Glutamatergic neuron (in vitro differentiated cells): ENCODE measurements around the gene ABCC9. TPM values are rescaled to one million over a fixed set of nuclear protein-coding genes. Genes with fewer than 3 reads are reported as not detected.
"Not testable (repeated sequence)": the region's sequence is repeated elsewhere in the genome, so short reads cannot be mapped to it uniquely, and the experiment has no call there.

Experiments
- DNase-seq: peaks from one replicate; pipeline ENCODE4 v3.0.0; 2022
- H3K27ac Mint-ChIP-seq: one replicate; pipeline ENCODE4 v1.8.0; 2020; ENCODE audit warnings: mild to moderate bottlenecking, mixed read lengths, inconsistent platforms; ENCODE audit not compliant: unreplicated experiment
- H3K27me3 Mint-ChIP-seq: one replicate; pipeline ENCODE4 v1.8.0; 2020; ENCODE audit warnings: mild to moderate bottlenecking, moderate library complexity, mixed read lengths, inconsistent platforms; ENCODE audit not compliant: unreplicated experiment
- H3K36me3 Mint-ChIP-seq: one replicate; pipeline ENCODE4 v1.8.0; 2020; ENCODE audit warnings: mild to moderate bottlenecking, mixed read lengths, inconsistent platforms; ENCODE audit not compliant: unreplicated experiment
- H3K4me1 Mint-ChIP-seq: one replicate; pipeline ENCODE4 v1.8.0; 2020; ENCODE audit warnings: mild to moderate bottlenecking, low read depth, mixed read lengths, inconsistent platforms; ENCODE audit not compliant: unreplicated experiment
- H3K4me3 Mint-ChIP-seq: one replicate; pipeline ENCODE4 v1.8.0; 2020; ENCODE audit warnings: mild to moderate bottlenecking, mixed read lengths, inconsistent platforms; ENCODE audit not compliant: unreplicated experiment
- H3K9me3 Mint-ChIP-seq: one replicate; pipeline ENCODE4 v1.8.0; 2020; ENCODE audit warnings: mild to moderate bottlenecking, moderate library complexity, mixed read lengths, inconsistent platforms; ENCODE audit not compliant: unreplicated experiment
- CTCF ChIP-seq: fragments of 200-600 bp; sonication (generic); IDR thresholded peaks from one replicate; pipeline ENCODE4 v1.5.0; 2021; ENCODE audit not compliant: partially characterized antibody, unreplicated experiment
- total RNA-seq: library from RNA; stranded (reverse); fragmentation: NEBNext Ultra II Directional; extraction: Animal tissue kit (Norgen Biotek cat#: 25700); gene quantifications from one replicate; pipeline ENCODE4 v1.2.1, GENCODE V29; 2021; ENCODE audit not compliant: unreplicated experiment

The ABCC9 gene
- total RNA-seq, 1 donor from 2014 or later: 17.7 TPM

- Mint-ChIP-seq H3K27ac (no peak overlapping the region), H3K4me1 (peaks cover 2% of the 10 kb centered on the region), H3K9me3 (no peaks in the 10 kb centered on the region), H3K4me3 (no peak overlapping the region), H3K36me3 (no peaks in the 10 kb centered on the region), H3K27me3 (no peaks in the 10 kb centered on the region)
- no peak for DNase-seq
- TF ChIP-seq CTCF: no peak
These were observed 29.4 kb downstream of the ABCC9 start for GRCh38 chr12:21911832-21912231.

DNA sequence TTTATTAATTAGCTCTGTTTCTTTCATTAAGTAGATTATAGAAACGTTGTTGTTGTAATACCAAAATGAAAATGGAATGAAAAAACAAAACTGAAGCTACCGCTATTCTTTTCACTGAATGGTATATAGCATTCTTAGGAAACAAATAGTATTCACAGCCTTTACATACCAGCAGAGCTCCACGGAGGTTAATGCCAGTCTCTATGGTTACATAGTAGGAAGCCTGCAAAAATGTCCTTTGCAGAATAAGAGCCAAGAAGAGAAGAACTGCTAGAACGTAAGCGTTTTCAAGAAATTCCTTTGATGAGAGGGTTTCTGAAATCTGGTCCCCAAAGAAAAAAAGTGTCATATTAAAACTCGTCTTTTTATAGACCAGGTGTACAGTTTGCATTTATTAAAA, 30.6 kb downstream of the ABCC9 start:
- H3K9me3 Mint-ChIP-seq: no peaks in the 10 kb centered on the region
- H3K4me1 Mint-ChIP-seq: peaks cover 2% of the 10 kb centered on the region
- no peaks in the 10 kb centered on the region for H3K27me3 Mint-ChIP-seq
- no peak for TF ChIP-seq CTCF
- no peak for DNase-seq
- no peaks in the 10 kb centered on the region for H3K36me3 Mint-ChIP-seq
- no peak overlapping the region for H3K27ac Mint-ChIP-seq
- H3K4me3 Mint-ChIP-seq: no peak overlapping the region

- Mint-ChIP-seq H3K27me3 (no peaks in the 10 kb centered on the region), H3K9me3 (no peaks in the 10 kb centered on the region), H3K4me1 (peaks cover 2% of the 10 kb centered on the region), H3K36me3 (no peaks in the 10 kb centered on the region), H3K4me3 (no peak overlapping the region), H3K27ac (no peak overlapping the region)
- no peak for DNase-seq
- no peak for TF ChIP-seq CTCF
These were observed 33.0 kb downstream of the ABCC9 start for GRCh38 chr12:21907948-21908837.

GRCh38 chr12:21906919-21907493, 34.2 kb downstream of the ABCC9 start:
- no peaks in the 10 kb centered on the region for H3K9me3 Mint-ChIP-seq
- no peak overlapping the region for H3K4me3 Mint-ChIP-seq
- H3K27me3 Mint-ChIP-seq: no peaks in the 10 kb centered on the region
- no peaks in the 10 kb centered on the region for H3K36me3 Mint-ChIP-seq
- no peak overlapping the region for H3K27ac Mint-ChIP-seq
- no peak for DNase-seq
- no peak for TF ChIP-seq CTCF
- peaks cover 2% of the 10 kb centered on the region for H3K4me1 Mint-ChIP-seq

GRCh38 chr12:21899532-21899931, 41.7 kb downstream of the ABCC9 start:
- not testable (repeated sequence) for DNase-seq, H3K36me3 Mint-ChIP-seq, H3K4me3 Mint-ChIP-seq, H3K9me3 Mint-ChIP-seq, H3K27ac Mint-ChIP-seq, H3K4me1 Mint-ChIP-seq, H3K27me3 Mint-ChIP-seq
